H1 (cell line): ENCODE measurements around the gene CNTN6. TPM values are rescaled to one million over a fixed set of nuclear protein-coding genes. Genes with fewer than 3 reads are reported as not detected.

ENCODE experiments used
- ATF2 ChIP-seq: IDR thresholded peaks from 2 replicates; pipeline ENCODE4 v1.6.1; 2012; ENCODE audit warnings: low read length, inconsistent platforms
- CHD7 ChIP-seq: fragments of 300-600 bp; sonication (generic); IDR thresholded peaks from 2 replicates; pipeline ENCODE4 v1.7.1; 2012; ENCODE audit warnings: low read length, moderate library complexity, mild to moderate bottlenecking, inconsistent platforms; ENCODE audit not compliant: insufficient replicate concordance
- E2F6 ChIP-seq: IDR thresholded peaks from 2 replicates; pipeline ENCODE4 v1.6.1; 2012; ENCODE audit warnings: inconsistent platforms
- JUN ChIP-seq: IDR thresholded peaks from 2 replicates; pipeline ENCODE4 v1.6.1; 2011; ENCODE audit warnings: low read depth, mild to moderate bottlenecking, improper control_type of control experiment, low read length
- KDM4A ChIP-seq: IDR thresholded peaks from one replicate; pipeline ENCODE4 v1.7.1; 2012; ENCODE audit warnings: low read depth, mild to moderate bottlenecking, moderate library complexity, low read length, inconsistent platforms; ENCODE audit not compliant: severe bottlenecking
- KDM5A ChIP-seq: fragments of 200-600 bp; IDR thresholded peaks from 2 replicates; pipeline ENCODE4 v1.7.1; 2012; ENCODE audit warnings: mild to moderate bottlenecking, low read length, inconsistent platforms, mixed read lengths
- POLR2AphosphoS5 ChIP-seq: IDR thresholded peaks from 2 replicates; pipeline ENCODE4 v1.6.1; 2011; ENCODE audit warnings: low read depth, low read length
- RBBP5 ChIP-seq: IDR thresholded peaks from 2 replicates; pipeline ENCODE4 v1.7.1; 2012; ENCODE audit warnings: low read depth, mild to moderate bottlenecking, inconsistent platforms, low read length, moderate library complexity, borderline replicate concordance
- RXRA ChIP-seq: IDR thresholded peaks from 2 replicates; pipeline ENCODE4 v1.6.1; 2011; ENCODE audit warnings: low read depth, mild to moderate bottlenecking, low read length, moderate library complexity; ENCODE audit not compliant: insufficient read depth
- polyA plus RNA-seq, 7 experiments: library from polyadenylated mRNA; depleted of rRNA in 3 of 7; stranded (reverse) in 5 of 7; unstranded in 2 of 7; fragments of >200 nt in 5 of 7; fragments of 200-250 nt in 2 of 7; gene quantifications; 1 replicate in 5 of 7; 2 replicates in 1 of 7; 4 replicates in 1 of 7; pipeline versions ENCODE4 v1.2.1 to v1.2.3, GENCODE V29; 2011 to 2013; ENCODE audit warnings: missing spikeins in 2 of 7, mixed read lengths in 2 of 7
- total RNA-seq: library from RNA; stranded (reverse); fragmentation: NEBNext Ultra II Directional; extraction: Animal tissue kit (Norgen Biotek cat#: 25700); gene quantifications from 2 replicates; pipeline ENCODE4 v1.2.1, GENCODE V29; 2021

Gene CNTN6
- total and polyA plus RNA-seq, 2 of the 8 experiments (the other 6 are each of a cell fraction or from before 2014, with no cell fraction given): not detected

GRCh38 chr3:1135194-1135593, 42.4 kb downstream of the CNTN6 start (continued):
- TF ChIP-seq CHD7: no peak
- no peak for TF ChIP-seq JUN
- no peak for TF ChIP-seq RXRA
- no peak for TF ChIP-seq POLR2AphosphoS5
- TF ChIP-seq ATF2: no peak
- TF ChIP-seq E2F6: no peak
- no peak for TF ChIP-seq KDM5A
- no peak for TF ChIP-seq KDM4A
- no peak for TF ChIP-seq RBBP5
